PFSK-1 (cell line): ENCODE results near the gene RER1.

Source experiments
- POLR2AphosphoS5 ChIP-seq: IDR thresholded peaks from 2 replicates; pipeline ENCODE4 v1.6.1; 2012; ENCODE audit warnings: low read depth, mild to moderate bottlenecking, control low read depth, low read length, moderate library complexity
- REST ChIP-seq, 2 experiments: IDR thresholded peaks; 2 replicates each; pipeline versions ENCODE4 v1.6.1 to v1.8.0; 2011 to 2012; ENCODE audit warnings: low read depth in 2 of 2, low read length in 2 of 2, control low read depth in 1 of 2, inconsistent platforms in 1 of 2, mild to moderate bottlenecking in 1 of 2, moderate library complexity in 1 of 2; ENCODE audit not compliant: insufficient read depth in 1 of 2
- SIN3A ChIP-seq: IDR thresholded peaks from 2 replicates; pipeline ENCODE4 v1.6.1; 2012; ENCODE audit warnings: mild to moderate bottlenecking, low read length, moderate library complexity, borderline replicate concordance; ENCODE audit not compliant: insufficient read depth
- TAF1 ChIP-seq: IDR thresholded peaks from 2 replicates; pipeline ENCODE4 v1.6.1; 2012; ENCODE audit warnings: low read length, control low read depth, borderline replicate concordance; ENCODE audit not compliant: insufficient read depth

DNA sequence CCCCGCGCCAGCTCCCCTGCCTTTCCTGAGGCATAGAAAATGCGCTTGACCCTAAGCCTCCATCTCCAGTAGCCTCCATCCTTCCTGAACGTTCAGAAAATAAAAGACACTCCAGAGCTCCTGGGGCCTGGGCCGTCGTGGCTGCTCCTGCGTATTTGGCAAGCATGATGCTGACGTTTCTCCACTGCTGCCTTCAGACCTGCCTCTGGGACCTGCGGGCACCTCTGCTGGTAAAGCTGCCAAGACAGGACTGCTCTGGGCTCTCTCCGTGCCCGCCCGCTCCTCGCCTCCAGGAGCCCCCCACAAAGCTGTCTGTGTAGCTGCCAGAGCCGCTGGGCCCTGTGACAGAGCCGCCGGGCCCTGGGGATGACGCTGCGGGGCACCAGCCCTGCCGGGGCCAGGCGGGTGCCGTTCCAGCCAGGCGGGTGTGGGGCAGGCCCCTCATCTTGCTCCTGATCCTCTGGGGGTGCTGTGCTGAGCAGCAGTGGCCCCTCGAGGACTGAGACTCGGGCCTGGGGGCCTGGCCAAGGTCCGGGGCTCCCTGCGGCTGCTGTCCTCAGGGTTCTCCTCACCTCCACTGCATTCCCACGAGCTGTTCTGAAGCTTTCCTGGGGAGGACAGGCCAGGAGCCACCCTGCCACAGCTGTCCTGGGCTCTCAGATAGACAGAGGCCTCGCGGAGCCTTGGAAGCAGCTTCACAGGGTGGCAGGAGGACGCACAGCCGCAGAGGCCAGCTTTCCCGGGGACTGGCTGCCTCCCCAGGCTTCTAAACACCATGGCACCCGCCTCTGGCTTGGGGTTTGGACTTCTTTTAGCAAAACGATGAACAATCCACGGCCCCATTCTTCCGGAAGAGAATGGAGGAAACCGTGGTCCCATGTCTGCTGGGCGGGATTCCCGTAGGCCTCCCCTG lies 48.4 kb upstream of the RER1 start:
- no peak for TF ChIP-seq POLR2AphosphoS5
- no peak for TF ChIP-seq SIN3A
- no peak for TF ChIP-seq REST (IDR thresholded peaks at IDR 0.05; ENCODE audit: insufficient read depth in 1 of 2, low read depth in 2 of 2, low read length in 2 of 2)
- no peak for TF ChIP-seq TAF1
